T-helper 2 cell treated with Interferon-gamma antibody and Interleukin-4, amounts not matched to agents 5 μg/mL and 100 μg/mL, for 36 hours (primary cell): ENCODE measurements around the gene DFFB.

Experiments
- DNase-seq: peaks from one replicate; pipeline ENCODE4 v3.0.0; 2021; ENCODE audit warnings: low spot score
- H3K27ac Mint-ChIP-seq: one replicate; pipeline ENCODE4 v1.8.0; 2021; ENCODE audit warnings: mild to moderate bottlenecking, mixed read lengths
- H3K27me3 Mint-ChIP-seq: one replicate; pipeline ENCODE4 v1.8.0; 2021; ENCODE audit warnings: low read depth, mixed read lengths
- H3K36me3 Mint-ChIP-seq: one replicate; pipeline ENCODE4 v1.8.0; 2021; ENCODE audit warnings: low read depth, mixed read lengths
- H3K4me1 Mint-ChIP-seq: one replicate; pipeline ENCODE4 v1.8.0; 2021; ENCODE audit warnings: low read depth, mixed read lengths
- H3K4me3 Mint-ChIP-seq: one replicate; pipeline ENCODE4 v1.8.0; 2022; ENCODE audit warnings: mild to moderate bottlenecking, moderate library complexity, mixed read lengths
- H3K9me3 Mint-ChIP-seq: one replicate; pipeline ENCODE4 v1.8.0; 2021; ENCODE audit warnings: mixed read lengths

The DFFB gene

DNA sequence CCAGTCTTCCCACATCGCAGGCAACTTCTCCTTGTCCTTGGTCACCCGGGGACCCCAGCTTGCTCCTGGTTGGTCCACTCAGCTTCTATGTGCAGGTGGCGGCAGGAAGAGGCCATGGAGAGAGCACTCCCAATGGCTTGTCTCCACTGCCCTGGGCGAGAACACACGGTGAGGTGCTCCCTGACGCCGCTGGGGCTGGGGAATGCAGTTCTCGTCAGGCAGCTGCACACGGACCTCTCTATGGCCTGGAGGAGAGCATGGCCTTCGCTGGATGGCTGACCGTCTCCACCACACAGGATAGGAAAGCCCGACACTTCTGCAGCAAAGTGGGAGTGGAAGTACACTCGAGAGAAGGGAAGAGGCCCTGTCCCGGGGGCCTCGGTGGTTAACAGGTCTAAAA is 31.0 kb downstream of the DFFB start:
- no peaks in the 10 kb centered on the region for H3K9me3 Mint-ChIP-seq
- peaks cover 20% of the 10 kb centered on the region for H3K4me1 Mint-ChIP-seq
- no peak overlapping the region for H3K4me3 Mint-ChIP-seq
- no peaks in the 10 kb centered on the region for H3K27me3 Mint-ChIP-seq
- no peak overlapping the region for H3K27ac Mint-ChIP-seq
- no peak for DNase-seq
- peaks cover 44% of the 10 kb centered on the region for H3K36me3 Mint-ChIP-seq

DNA sequence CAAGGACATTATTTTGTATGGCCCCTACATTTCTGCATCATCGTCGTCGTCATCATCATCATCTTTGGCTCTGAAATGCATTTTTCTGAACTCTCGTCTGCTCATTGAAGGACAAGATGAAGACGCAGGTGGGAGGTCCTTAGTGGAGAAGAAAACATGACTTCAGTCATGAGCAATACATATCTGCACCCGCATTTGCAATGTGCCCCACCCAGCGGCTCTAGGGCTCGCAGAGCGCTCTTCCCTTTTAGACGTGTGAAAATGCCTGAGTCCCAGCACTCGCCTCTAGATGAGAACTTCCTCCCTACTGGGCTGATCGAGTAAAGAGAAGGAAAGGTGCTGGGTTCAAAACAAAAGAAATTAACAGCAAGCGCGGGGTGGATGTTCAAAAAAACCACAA is 32.7 kb downstream of the DFFB start:
- Mint-ChIP-seq H3K27me3 (no peaks in the 10 kb centered on the region), H3K27ac (no peak overlapping the region), H3K36me3 (peaks cover 40% of the 10 kb centered on the region), H3K9me3 (no peaks in the 10 kb centered on the region), H3K4me3 (peak overlapping the region; percentile 10), H3K4me1 (peaks cover 20% of the 10 kb centered on the region)
- DNase-seq = no peak

DNA sequence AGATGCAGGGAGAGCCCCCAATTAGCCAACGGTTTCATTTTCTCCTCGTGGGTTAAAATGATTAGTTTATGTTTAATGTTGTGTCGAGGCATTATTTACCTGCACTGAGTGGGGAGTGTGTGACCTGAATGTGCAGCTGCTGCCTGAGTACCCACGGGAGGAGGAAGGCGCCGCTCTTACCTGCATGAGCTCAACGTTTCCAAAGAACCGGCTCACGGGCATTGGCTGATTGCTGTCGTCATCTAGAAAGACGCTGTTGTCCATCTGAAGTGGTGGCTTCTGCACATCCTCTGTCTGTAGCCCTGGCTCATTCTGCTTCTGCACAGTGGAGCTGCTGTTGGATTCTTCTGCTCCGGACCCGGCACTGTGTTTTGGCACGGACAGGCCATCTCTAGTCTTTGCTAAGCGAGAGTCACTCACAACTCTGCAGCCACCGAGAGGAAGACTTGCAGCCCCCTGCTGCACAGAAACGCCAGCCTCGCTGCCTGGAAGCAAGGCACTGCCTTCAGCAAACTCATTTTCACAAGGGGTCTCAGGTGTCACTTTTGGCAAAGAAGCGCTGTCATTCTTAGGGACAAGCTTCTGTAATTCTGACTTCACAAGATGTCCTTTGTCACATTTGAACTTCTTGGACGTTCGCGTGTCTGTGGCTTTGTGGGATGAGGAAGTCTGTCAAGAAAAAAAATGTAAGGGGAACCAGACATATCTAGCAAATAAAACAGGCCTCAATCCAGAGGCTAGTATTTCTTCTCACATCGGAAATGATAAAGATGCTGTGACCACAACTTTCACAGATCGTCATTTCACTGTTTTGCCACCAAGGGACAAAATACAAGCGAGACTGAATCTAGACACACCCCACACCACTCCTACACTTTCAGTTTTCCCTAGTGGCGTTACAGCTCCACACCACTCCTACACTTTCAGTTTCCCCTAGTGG is 33.4 kb downstream of the DFFB start:
- Mint-ChIP-seq H3K27ac (peak overlapping the region; percentile 46), H3K9me3 (no peaks in the 10 kb centered on the region), H3K27me3 (no peaks in the 10 kb centered on the region), H3K4me1 (peaks cover 20% of the 10 kb centered on the region), H3K4me3 (peak overlapping the region; percentile 33), H3K36me3 (peaks cover 43% of the 10 kb centered on the region)
- DNase-seq = peak; percentile 22

DNA sequence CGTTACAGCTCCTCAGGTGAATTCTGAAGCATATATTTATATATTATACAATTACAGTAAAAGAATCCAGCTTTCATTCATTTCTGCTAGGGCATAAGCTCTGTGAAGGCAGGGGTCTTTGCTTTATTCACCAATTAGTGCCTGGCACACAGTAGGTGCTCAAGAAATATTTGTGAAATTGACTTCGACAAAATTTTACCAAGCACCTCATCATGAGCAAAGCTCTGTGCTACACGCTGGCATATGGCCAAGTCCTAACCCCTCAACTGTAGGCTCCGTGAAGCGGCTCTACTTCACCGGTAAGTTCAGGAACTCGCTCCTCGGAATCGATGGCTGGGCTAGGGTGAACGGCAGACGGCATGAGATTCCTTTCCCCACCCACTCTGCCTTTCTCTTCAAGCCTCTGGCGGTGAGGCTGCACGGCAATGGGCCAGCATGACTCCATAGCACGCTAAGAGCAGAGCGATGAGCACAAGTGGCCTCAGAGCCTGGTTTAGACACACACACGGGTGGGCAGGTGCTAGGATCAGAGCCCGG is 34.1 kb downstream of the DFFB start:
- Mint-ChIP-seq H3K27me3 (no peaks in the 10 kb centered on the region), H3K36me3 (peaks cover 44% of the 10 kb centered on the region), H3K4me1 (peaks cover 20% of the 10 kb centered on the region), H3K4me3 (no peak overlapping the region), H3K27ac (no peak overlapping the region), H3K9me3 (no peaks in the 10 kb centered on the region)
- DNase-seq = no peak

DNA sequence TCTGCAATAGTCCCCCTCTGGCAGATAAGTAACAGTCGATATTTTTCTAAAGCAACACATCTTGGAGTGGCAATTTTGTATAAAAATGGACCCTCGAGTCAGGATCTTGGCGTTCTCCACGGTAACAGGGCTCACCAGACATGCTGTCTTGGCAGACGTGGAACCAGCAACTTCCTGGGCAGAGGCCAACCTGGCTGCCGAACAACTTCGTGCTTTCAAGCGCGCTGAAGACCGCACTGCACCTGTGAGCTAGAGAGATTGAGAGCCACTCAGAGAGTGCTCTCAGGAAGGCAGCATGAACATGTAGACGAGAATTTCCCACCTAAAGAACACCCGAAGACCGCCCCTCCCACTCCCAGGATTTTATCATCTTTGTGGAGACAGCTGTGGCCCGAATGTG is 35.5 kb downstream of the DFFB start:
- Mint-ChIP-seq H3K9me3 (peaks cover 9% of the 10 kb centered on the region), H3K4me3 (no peak overlapping the region), H3K27ac (no peak overlapping the region), H3K36me3 (peaks cover 52% of the 10 kb centered on the region), H3K27me3 (no peaks in the 10 kb centered on the region), H3K4me1 (peaks cover 26% of the 10 kb centered on the region)
- DNase-seq = no peak

DNA sequence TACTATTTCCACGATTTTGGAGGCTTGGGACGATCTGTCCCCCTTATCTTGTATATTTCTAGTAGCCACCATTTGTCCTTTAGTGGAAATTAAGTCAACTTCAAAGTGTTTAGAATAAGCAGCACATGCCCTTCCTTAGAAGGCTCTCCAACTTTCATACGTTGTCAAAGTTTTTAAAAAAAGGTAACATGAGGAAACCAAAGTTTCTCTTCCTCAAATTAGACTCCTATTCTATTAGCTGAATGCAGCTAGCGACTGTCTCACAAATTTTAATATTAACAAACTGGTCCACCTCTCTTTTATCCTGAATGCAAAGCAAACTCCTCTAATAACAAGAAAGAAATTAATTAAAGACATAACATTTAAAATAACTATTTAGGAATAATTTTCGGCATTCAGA is 35.9 kb downstream of the DFFB start:
- Mint-ChIP-seq H3K4me3 (no peak overlapping the region), H3K9me3 (peaks cover 13% of the 10 kb centered on the region), H3K27ac (no peak overlapping the region), H3K27me3 (no peaks in the 10 kb centered on the region), H3K4me1 (peaks cover 28% of the 10 kb centered on the region), H3K36me3 (peaks cover 53% of the 10 kb centered on the region)
- DNase-seq = no peak

DNA sequence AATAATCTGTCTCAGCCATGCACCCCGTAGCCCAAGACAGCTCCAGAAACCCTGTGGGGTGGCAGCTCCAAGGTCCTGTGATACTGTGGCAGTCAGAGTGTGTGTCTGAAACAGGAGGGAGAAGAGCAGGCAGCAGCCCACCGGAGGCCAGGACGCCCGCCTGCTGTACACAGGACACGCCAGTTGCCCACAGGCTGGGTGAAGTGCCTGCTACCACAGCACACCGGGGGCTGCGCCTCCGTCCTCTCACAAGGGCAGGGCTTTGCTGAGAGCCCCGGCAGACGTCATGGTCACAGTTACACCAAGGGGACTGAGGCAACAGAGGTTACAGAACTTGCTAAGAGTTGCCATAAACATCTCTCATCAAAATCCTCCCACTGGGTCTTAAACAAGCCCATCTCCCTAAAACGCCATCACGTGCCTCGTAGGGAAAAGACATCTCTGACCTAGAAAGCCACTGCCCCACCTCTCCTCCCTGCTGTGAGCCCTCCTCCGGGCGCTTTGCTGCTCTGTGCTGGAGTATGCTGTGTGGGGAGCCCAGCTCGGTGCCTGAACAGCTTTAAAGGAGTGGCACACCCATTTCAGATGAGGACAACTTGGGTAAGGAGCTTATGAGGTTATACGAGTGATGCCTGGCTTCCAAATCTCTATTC is 37.5 kb downstream of the DFFB start:
- DNase-seq = no peak
- H3K27ac Mint-ChIP-seq = no peak overlapping the region

DNA sequence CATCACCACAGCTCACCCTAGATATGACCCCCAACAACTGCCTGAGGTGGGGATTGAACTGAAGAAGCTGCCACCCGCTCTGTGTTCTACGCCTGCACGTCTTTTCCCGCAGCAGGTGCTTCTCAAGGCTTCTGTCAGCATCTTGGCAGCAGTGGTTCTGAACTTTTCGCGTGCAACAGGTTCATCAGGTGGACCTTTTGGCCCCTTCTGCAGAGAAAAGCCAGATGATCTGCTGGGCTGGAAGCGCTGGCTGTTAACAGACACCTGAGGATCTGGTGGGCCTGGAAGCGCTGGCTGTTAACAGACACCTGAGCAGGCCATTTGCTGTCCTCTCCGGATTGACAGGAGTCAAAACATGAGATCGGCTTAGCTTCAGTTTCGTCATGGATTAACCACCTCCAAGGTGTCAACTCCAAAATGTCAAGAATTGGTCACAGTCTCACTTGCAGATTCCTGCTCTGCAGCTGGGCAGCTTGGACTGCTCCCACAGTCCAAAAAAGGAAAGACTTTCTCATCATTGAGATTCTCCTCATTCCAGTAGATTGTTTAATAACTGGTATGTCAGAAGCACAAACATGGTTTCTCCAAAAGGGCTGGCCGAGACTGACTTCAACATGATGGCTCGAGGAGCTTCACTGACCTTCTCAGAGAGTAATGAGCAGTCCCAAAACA is 38.1 kb downstream of the DFFB start:
- no peak overlapping the region for H3K27ac Mint-ChIP-seq
- no peak overlapping the region for H3K4me3 Mint-ChIP-seq
- peaks cover 28% of the 10 kb centered on the region for H3K4me1 Mint-ChIP-seq
- H3K36me3 Mint-ChIP-seq = peaks cover 47% of the 10 kb centered on the region
- no peak for DNase-seq
- H3K27me3 Mint-ChIP-seq = no peaks in the 10 kb centered on the region
- H3K9me3 Mint-ChIP-seq = peaks cover 20% of the 10 kb centered on the region

More for the DNA sequence above, 37.5 kb downstream of the DFFB start:
- peaks cover 53% of the 10 kb centered on the region for H3K36me3 Mint-ChIP-seq
- H3K4me1 Mint-ChIP-seq = peaks cover 35% of the 10 kb centered on the region
- H3K9me3 Mint-ChIP-seq = peaks cover 20% of the 10 kb centered on the region
- H3K27me3 Mint-ChIP-seq = no peaks in the 10 kb centered on the region
- H3K4me3 Mint-ChIP-seq = no peak overlapping the region

DNA sequence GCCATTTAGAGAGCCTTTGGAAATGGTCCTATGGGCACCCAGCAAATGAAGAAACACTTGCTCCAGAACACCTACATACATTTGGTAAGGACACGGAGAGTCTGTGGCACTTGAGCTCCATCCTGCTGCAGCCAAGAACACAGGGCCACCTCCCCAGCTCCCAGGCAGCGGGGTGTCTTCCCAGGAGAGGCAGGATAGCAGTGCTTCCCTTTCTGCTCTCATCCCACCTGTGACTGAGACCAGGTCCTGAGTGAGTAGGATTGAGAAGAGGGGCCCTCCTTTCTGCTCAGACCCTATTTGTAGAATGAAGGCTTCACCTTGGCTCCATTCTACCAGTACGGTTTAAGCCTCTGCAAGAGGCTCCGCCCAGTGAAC is 38.7 kb downstream of the DFFB start:
- H3K27ac Mint-ChIP-seq = no peak overlapping the region
- no peaks in the 10 kb centered on the region for H3K27me3 Mint-ChIP-seq
- no peak overlapping the region for H3K4me3 Mint-ChIP-seq
- H3K9me3 Mint-ChIP-seq = peaks cover 20% of the 10 kb centered on the region
- peaks cover 42% of the 10 kb centered on the region for H3K36me3 Mint-ChIP-seq
- H3K4me1 Mint-ChIP-seq = peaks cover 25% of the 10 kb centered on the region
- DNase-seq = no peak

DNA sequence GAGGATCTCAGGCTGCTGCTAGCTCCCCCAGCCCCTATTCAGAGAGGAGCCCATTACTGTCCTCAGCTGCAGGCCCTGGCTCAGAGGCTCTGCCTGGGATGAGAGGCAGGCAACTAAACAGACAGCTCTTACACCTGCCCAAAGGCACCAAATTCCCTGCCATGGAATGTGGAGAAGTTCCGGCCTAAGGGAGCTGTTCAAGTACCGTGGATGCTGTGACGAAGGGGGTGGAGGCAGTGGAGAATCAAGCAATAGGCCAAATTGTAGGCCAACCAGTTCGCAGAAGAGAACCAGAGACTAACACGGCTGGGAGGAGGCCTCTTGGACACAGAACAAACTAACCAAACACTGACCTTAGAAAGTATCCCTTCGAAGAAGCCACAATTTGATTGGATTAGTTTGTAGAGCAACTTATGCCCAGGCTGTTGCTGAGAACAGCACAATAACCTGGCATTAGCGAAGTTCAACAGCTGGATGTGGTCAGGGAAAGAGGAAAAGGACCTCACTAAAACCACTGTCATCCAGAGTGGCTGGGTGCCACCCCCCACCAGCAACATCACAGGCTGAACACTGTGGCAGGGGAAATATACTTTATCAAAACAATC is 39.2 kb downstream of the DFFB start:
- H3K36me3 Mint-ChIP-seq = peaks cover 39% of the 10 kb centered on the region
- no peak overlapping the region for H3K4me3 Mint-ChIP-seq
- DNase-seq = no peak
- peaks cover 22% of the 10 kb centered on the region for H3K4me1 Mint-ChIP-seq
- no peak overlapping the region for H3K27ac Mint-ChIP-seq
- H3K27me3 Mint-ChIP-seq = no peaks in the 10 kb centered on the region
- H3K9me3 Mint-ChIP-seq = peaks cover 20% of the 10 kb centered on the region

DNA sequence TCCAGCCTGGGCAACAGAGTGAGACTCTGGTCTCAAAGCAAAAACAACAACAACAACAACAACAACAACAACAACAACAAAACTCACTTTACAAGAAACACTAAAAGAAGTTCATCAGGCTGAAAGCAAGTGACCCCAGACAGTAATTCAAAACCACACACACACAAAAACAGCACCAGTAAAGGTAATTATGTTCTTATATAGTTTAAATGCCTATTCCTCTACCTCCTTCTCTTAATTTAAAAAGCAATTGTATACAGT is 41.1 kb downstream of the DFFB start:
- Mint-ChIP-seq H3K27me3 (no peaks in the 10 kb centered on the region), H3K9me3 (peaks cover 20% of the 10 kb centered on the region), H3K27ac (no peak overlapping the region), H3K4me3 (peak overlapping the region; percentile 92), H3K4me1 (peaks cover 28% of the 10 kb centered on the region), H3K36me3 (peaks cover 30% of the 10 kb centered on the region)
- DNase-seq = no peak

DNA sequence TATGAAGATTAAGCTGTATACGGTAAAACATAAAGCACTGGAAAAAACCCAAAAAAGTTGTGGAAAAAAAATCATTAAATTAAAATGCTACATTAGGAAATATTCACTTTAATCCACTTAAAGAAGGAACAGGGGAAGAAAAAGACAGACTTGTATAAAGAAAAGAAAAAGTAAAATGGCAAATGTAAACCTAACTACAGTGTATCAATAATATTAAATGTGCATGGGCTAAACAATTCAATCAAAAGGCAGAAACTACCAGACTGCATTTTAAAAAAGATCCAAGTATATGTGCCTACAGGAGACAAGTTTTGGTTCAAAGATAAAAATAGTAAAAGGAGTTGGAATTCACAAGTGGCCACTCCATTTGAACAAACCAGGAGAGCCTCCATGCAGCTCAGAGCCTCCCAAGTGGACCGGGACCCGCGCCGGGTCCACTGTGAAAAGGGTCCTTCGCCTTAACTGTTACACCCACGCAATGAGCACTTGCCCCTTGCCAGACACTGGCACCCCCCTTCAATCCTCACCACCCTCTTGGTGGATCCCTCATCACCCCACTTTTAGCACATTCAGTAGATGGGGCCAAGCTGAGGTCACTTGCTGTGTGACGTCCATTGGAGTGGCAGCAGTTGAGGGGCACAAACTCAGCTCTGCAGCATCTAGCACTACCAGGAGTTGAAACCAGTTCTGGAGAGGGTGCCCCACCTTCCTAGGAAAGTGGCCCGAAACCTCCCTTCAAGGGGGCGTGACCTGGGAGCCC is 41.9 kb downstream of the DFFB start:
- Mint-ChIP-seq H3K27ac (peak overlapping the region; percentile 97), H3K4me3 (peak overlapping the region; percentile 92), H3K4me1 (peaks cover 34% of the 10 kb centered on the region), H3K9me3 (peaks cover 20% of the 10 kb centered on the region), H3K36me3 (peaks cover 28% of the 10 kb centered on the region), H3K27me3 (no peaks in the 10 kb centered on the region)
- no peak for DNase-seq

DNA sequence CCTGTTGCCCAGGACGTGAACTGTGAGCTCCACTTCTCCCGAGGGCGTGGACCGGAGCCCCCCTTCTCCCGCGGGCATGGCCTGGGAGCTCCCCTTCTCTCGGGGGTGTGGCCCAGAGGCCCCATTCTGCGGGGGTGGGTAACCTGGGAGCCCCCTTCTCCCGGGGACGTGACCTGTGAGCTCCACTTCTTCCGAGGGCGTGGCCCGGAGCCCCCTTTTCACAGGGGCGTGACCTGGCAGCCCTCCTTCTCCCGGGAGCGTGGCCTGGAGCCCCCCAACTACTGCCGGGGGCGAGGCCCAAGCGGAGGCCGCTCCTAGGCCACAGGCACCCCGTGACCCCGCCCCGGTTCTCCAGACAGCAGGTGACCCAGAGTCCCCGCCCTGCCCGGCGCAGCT is 42.5 kb downstream of the DFFB start:
- peaks cover 34% of the 10 kb centered on the region for H3K4me1 Mint-ChIP-seq
- peaks cover 20% of the 10 kb centered on the region for H3K9me3 Mint-ChIP-seq
- peak overlapping the region; percentile 92 for H3K4me3 Mint-ChIP-seq
- no peak for DNase-seq
- H3K27ac Mint-ChIP-seq = peak overlapping the region; percentile 97
- H3K27me3 Mint-ChIP-seq = no peaks in the 10 kb centered on the region
- peaks cover 28% of the 10 kb centered on the region for H3K36me3 Mint-ChIP-seq
